ENCODE data around the gene APP.

DNA sequence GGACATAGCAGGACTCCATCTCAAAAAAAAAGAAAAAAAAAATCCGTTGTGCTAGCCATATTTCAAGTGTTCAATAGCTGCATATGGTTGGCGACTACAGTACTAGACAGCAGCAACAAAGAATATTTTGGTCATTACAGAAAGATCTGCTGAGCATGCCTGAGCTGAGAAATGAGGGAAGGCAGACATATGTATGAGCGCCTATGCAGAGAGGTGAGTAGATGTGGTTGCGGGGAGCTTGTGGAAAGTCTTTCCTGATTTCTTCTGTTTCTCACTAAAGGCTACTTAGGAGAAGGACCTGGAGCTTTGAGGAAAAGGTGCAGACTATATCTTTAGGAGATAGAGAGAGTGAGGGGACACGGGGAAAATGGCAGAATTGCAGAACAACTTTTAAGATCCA is 21.0 kb upstream of the APP start:
- TF ChIP-seq, protein P1, sequence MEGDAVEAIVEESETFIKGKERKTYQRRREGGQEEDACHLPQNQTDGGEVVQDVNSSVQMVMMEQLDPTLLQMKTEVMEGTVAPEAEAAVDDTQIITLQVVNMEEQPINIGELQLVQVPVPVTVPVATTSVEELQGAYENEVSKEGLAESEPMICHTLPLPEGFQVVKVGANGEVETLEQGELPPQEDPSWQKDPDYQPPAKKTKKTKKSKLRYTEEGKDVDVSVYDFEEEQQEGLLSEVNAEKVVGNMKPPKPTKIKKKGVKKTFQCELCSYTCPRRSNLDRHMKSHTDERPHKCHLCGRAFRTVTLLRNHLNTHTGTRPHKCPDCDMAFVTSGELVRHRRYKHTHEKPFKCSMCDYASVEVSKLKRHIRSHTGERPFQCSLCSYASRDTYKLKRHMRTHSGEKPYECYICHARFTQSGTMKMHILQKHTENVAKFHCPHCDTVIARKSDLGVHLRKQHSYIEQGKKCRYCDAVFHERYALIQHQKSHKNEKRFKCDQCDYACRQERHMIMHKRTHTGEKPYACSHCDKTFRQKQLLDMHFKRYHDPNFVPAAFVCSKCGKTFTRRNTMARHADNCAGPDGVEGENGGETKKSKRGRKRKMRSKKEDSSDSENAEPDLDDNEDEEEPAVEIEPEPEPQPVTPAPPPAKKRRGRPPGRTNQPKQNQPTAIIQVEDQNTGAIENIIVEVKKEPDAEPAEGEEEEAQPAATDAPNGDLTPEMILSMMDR (IDR thresholded peaks at IDR 0.05; ENCODE audit: borderline replicate concordance, extremely low read depth, low read length, poor library complexity, severe bottlenecking): no peak
- no peak for TF ChIP-seq EZH2 (IDR thresholded peaks at IDR 0.05; ENCODE audit: borderline replicate concordance, low read depth, low read length, severe bottlenecking)
